22Rv1 (cell line): ENCODE results near the gene RTTN.

Experiments used
- ZFX ChIP-seq: fragments of 450-650 bp; IDR thresholded peaks from 2 replicates; pipeline ENCODE4 v1.6.1; 2017; ENCODE audit warnings: antibody characterized with exemption, borderline replicate concordance
- TF ChIP-seq, protein P1 (sequence below): fragments of 450-650 bp; IDR thresholded peaks from 2 replicates; pipeline ENCODE4 v1.5.1; 2017; ENCODE audit warnings: mild to moderate bottlenecking

DNA sequence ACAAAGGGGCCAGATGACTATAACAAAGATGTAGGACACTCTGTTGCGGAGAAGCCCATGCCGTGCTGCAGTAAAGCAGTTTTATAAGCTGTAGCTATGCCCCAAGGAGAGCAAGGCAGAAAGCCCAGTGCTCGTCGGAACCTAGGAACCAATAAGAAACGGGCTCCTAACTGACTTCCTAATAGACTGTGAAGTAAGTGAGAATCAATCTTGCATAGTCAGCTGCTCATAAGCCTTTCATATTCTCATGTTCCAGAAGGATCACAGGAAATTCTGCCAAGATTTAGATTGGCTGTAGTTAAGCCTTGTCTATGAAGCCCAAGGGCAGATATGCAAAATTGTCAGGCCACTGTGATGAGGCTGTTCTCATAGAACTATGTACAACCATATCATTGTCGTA, 98.4 kb downstream of the RTTN start:
- TF ChIP-seq, protein P1, sequence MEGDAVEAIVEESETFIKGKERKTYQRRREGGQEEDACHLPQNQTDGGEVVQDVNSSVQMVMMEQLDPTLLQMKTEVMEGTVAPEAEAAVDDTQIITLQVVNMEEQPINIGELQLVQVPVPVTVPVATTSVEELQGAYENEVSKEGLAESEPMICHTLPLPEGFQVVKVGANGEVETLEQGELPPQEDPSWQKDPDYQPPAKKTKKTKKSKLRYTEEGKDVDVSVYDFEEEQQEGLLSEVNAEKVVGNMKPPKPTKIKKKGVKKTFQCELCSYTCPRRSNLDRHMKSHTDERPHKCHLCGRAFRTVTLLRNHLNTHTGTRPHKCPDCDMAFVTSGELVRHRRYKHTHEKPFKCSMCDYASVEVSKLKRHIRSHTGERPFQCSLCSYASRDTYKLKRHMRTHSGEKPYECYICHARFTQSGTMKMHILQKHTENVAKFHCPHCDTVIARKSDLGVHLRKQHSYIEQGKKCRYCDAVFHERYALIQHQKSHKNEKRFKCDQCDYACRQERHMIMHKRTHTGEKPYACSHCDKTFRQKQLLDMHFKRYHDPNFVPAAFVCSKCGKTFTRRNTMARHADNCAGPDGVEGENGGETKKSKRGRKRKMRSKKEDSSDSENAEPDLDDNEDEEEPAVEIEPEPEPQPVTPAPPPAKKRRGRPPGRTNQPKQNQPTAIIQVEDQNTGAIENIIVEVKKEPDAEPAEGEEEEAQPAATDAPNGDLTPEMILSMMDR: no peak
- no peak for TF ChIP-seq ZFX
